ENCODE measurements around the gene C11orf68. TPM values are rescaled to one million over a fixed set of nuclear protein-coding genes. Genes with fewer than 3 reads are reported as not detected.

Gene C11orf68
- polyA plus RNA-seq, 3 donors, result 21.8 to 31.5 (median 22.8) TPM

GRCh38 chr11:65895482-65895981 lies 23.3 kb downstream of the C11orf68 start:
- no peaks in the 10 kb centered on the region for H3K27me3 ChIP-seq (ENCODE audit: control insufficient read depth in 2 of 2, insufficient read depth in 2 of 2, low read length in 2 of 2)
- H3K9me3 Mint-ChIP-seq, result no peaks in the 10 kb centered on the region
- H3K27ac Mint-ChIP-seq, result no peak overlapping the region
- H3K4me3 Mint-ChIP-seq, result no peak overlapping the region
- no peak for TF ChIP-seq CTCF (IDR thresholded peaks at IDR 0.05)
- 100% methylated on average over 3 of the region's 5 CpGs for WGBS (ENCODE audit: insufficient coverage)
- H3K36me3 Mint-ChIP-seq, result peaks cover 16 to 19% of the 10 kb centered on the region in 2 donors
- H3K36me3 ChIP-seq (replicated peaks in 1 of 2; ENCODE audit: control insufficient read depth in 1 of 2, insufficient read depth in 2 of 2, low read length in 2 of 2), result peaks cover 0 to 5% of the 10 kb centered on the region in 2 donors
- H3K27me3 Mint-ChIP-seq (ENCODE audit: low read depth in 3 of 3), result no peaks in the 10 kb centered on the region
- intact Hi-C loops (cut with micrococcal nuclease), result no loop called here
- no peaks in the 10 kb centered on the region for H3K9me3 ChIP-seq (replicated peaks in 1 of 2; ENCODE audit: control insufficient read depth in 1 of 2, insufficient read depth in 1 of 2, low read length in 2 of 2)
- H3K4me1 Mint-ChIP-seq, result peaks cover 40% of the 10 kb centered on the region
- no peak overlapping the region for H2AFZ ChIP-seq (ENCODE audit: insufficient read depth, low read depth, low read length, poor library complexity, severe bottlenecking)
- H3K4me2 ChIP-seq (replicated peaks; ENCODE audit: extremely low read depth, low read length, poor library complexity, severe bottlenecking), result no peak overlapping the region
- no peak overlapping the region for H3K4me3 ChIP-seq (replicated peaks in 1 of 3; ENCODE audit: low read depth in 2 of 3, low read length in 3 of 3)
- no peak for DNase-seq
- peaks cover 12% of the 10 kb centered on the region for H4K20me1 ChIP-seq (ENCODE audit: insufficient read depth, low read length)
- peaks cover 57 to 66% of the 10 kb centered on the region in 2 donors for H3K4me1 ChIP-seq (ENCODE audit: control insufficient read depth in 1 of 2, insufficient read depth in 2 of 2, low read length in 2 of 2)
- H3K27ac ChIP-seq (ENCODE audit: low read depth in 1 of 2, low read length in 2 of 2), result no peak overlapping the region
- H3K9ac ChIP-seq (ENCODE audit: insufficient read depth, low read length, poor library complexity, severe bottlenecking), result no peak overlapping the region
- peaks cover 40% of the 10 kb centered on the region for H3K79me2 ChIP-seq (ENCODE audit: insufficient read depth, low read length)

DNA sequence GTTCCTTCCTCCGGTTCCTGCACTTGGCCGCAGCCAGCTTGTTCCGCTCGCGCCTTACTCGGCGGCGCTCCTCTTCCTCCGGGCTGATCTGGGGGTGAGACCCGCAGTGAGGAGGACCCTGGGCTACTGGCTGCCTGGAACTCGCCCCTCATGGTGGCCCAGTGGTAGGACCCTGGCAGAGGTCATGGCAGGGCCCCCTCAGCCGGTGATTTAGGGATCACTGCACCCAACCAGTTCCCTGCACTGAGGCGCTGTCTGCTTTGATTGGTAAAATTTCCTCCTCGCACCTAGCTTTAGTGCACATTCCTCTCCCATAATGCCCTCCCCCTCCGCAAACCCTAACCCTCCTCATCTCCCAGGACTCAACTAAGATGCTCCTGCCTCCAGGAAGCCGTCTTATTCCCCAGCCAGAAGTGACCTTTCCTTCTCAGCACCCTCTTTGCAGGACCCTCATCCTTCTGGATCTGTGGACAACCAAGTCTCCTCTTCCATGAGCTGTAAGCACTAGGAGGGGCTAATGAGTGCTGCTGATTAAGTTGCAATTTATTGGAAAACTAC lies 24.7 kb downstream of the C11orf68 start:
- peaks cover 52% of the 10 kb centered on the region for H3K4me1 Mint-ChIP-seq
- peaks cover 0 to 7% (median 0%) of the 10 kb centered on the region in 3 donors for H3K27me3 Mint-ChIP-seq (ENCODE audit: low read depth in 3 of 3)
- Histone ChIP-seq H3K4me3 (replicated peaks in 1 of 3; ENCODE audit: low read depth in 2 of 3, low read length in 3 of 3) (peak overlapping the region; percentile 22 to 75 (median 29)), H3K4me2 (replicated peaks; ENCODE audit: extremely low read depth, low read length, poor library complexity, severe bottlenecking) (peak overlapping the region; percentile 93), H3K79me2 (ENCODE audit: insufficient read depth, low read length) (peaks cover 41% of the 10 kb centered on the region), H2AFZ (ENCODE audit: insufficient read depth, low read depth, low read length, poor library complexity, severe bottlenecking) (peak overlapping the region; percentile 2), H3K27ac (ENCODE audit: low read depth in 1 of 2, low read length in 2 of 2) (peak overlapping the region; percentile 78 to 82), H4K20me1 (ENCODE audit: insufficient read depth, low read length) (peaks cover 8% of the 10 kb centered on the region), H3K27me3 (ENCODE audit: control insufficient read depth in 2 of 2, insufficient read depth in 2 of 2, low read length in 2 of 2) (no peaks in the 10 kb centered on the region), H3K4me1 (ENCODE audit: control insufficient read depth in 1 of 2, insufficient read depth in 2 of 2, low read length in 2 of 2) (peaks cover 60 to 68% of the 10 kb centered on the region in 2 donors), H3K9me3 (replicated peaks in 1 of 2; ENCODE audit: control insufficient read depth in 1 of 2, insufficient read depth in 1 of 2, low read length in 2 of 2) (no peaks in the 10 kb centered on the region), H3K9ac (ENCODE audit: insufficient read depth, low read length, poor library complexity, severe bottlenecking) (peak overlapping the region; percentile 45), H3K36me3 (replicated peaks in 1 of 2; ENCODE audit: control insufficient read depth in 1 of 2, insufficient read depth in 2 of 2, low read length in 2 of 2) (peaks cover 0 to 5% of the 10 kb centered on the region in 2 donors)
- 3% methylated on average over 15 of the region's 16 CpGs for WGBS (ENCODE audit: insufficient coverage)
- no peaks in the 10 kb centered on the region for H3K9me3 Mint-ChIP-seq
- DNase-seq, result peak in 2 of 3 donors; percentile 58 to 65
- intact Hi-C loops (cut with micrococcal nuclease), result no loop called here
- H3K4me3 Mint-ChIP-seq, result peak overlapping the region; percentile 76 to 89
- H3K36me3 Mint-ChIP-seq, result peaks cover 16 to 19% of the 10 kb centered on the region in 2 donors
- H3K27ac Mint-ChIP-seq, result peak overlapping the region; percentile 84 to 94 (median 92)
- TF ChIP-seq CTCF (IDR thresholded peaks at IDR 0.05), result no peak

All from CD14-positive monocyte (primary cell).